HG03196 (cell line): Measurements from ENCODE around the gene PTPN2.

Experiments used
- ATAC-seq: cut with Tn5 transposase; IDR thresholded peaks from one replicate; pipeline ENCODE4 v1.9.1; 2021; ENCODE audit not compliant: unreplicated experiment

The PTPN2 gene

DNA sequence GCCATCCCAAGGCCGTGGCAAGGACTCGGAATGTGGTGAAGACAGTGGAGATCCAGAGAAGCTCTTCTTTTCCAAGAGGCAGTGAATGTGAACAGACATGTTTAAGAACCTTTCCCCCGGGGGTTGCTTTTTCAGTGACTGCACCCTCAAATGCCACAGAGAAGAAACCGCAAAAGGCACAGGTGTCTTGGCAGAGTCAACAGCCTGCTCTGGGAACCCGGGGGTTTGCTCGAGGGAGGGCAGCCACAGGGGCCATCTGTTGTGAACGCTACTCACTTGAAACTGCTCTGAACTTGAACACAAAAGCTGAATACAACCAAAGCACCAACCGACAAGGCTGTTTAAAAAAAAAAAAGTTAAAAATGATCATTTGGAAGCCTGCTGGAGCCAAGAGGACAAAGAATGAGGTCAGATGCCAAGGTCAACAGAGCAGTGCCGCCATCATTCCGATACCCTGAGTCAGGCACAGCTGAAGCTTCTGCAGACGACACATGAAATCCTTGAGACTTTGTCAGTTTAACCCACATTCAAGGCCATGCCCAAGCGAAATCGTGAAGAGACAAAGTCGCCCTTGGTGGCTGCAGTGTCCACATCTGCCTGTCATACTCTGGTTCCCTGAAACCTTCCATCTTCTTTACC, 133.8 kb downstream of the PTPN2 start:
- no peak for ATAC-seq

DNA sequence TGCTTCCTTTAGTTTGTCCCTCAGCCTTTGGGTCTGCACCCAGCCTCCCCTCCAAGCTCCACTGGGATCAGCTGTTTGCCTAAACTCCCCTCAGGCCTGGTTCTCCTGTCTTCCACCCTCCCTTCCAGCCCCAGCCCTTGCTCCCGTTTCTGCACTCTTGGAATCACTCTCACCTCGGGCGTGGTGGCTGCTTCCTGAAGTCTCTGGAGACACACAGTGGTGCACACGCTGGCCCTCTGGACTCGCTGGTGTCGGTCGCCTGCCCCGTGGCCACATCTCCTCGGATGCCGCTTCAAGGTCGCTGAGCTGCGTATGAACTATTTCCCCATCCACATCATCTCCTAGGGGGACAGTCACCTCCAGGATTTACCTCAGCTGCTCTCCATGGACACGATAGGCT, 134.9 kb downstream of the PTPN2 start:
- ATAC-seq = no peak

DNA sequence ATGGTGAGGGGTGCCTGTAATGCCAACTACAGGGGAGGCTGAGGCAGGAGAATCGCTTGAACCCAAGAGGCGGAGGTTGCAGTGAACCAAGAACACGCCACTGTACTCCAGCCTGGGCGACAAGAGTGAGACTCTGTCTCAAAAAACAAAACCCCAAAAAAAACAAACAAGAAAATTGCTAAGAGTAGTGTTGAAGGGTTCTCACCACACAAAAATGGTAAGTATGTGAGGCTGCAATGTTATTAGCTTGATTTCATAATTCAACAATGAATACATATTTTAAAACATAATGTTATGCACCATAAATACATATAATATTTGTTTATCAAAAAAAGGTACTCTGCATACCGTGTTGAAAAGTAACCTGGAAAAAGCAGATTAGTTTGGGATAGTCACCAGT, 135.4 kb downstream of the PTPN2 start:
- ATAC-seq = no peak

DNA sequence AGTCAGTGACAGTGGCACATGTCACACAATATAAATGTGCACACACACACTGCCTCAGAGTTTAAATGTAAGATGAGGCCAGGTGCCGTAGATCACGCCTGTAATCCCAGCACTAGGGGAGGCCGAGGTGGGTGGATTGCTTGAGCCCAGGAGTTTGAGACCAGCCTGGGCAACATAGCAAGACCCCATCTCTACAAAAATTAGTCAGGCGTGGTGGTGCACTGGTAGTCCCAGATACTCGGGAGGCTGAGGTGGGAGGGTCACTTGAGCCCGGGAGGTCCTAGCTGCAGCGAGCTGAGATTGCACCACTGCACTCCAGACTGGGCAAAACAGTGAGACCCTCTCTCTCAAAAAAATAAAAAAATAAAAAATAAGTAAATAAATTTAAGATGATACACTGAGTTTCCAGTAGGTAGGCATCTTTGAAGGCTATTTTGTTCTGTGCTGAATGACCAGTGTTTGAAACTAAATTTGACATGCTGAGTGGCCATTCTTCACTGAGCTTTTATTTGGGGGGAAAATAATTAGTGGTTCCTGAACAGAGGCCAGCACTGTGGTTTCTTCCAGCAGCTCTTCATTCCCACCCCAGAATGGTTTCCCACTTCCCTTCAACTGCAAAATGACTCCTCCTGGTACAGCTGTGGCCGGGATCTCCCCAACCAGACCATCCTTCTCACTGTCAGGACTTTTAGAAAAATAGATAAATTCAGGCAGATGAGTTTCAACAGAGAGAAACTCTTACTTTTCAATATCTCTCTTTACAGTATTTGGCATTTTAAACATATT, 136.3 kb downstream of the PTPN2 start:
- no peak for ATAC-seq

DNA sequence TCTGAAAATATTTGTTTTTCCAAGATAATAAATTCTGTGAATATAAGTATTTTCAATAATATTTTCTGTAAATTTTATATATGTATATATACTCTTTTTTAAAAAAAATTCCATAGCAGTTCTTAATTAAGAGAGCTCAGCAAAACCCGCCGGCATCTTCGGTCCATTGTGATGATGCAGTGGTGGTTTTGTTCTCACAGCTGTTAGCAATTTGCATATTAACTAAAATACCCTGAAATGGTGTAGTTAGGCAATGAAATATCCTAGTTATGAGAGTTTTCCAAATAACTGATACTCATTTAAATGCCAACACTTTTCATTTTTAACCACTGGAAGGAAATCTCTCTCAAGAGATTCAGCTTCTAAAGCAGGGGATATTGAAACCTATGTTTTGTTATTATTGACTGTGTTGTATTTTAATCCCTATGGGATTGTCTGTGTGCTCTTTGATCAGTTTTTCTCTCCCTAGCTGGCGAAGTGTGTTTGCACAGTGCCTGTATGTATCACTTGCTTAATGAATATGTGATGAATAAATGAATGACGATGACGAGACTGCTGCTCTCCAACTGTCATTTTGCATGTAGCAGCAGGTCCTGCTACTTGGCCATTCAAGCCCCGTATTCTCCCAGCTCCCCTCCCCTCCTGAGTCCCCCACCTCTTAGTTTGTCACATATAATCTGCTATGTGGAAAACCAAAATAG, 138.8 kb downstream of the PTPN2 start:
- no peak for ATAC-seq

DNA sequence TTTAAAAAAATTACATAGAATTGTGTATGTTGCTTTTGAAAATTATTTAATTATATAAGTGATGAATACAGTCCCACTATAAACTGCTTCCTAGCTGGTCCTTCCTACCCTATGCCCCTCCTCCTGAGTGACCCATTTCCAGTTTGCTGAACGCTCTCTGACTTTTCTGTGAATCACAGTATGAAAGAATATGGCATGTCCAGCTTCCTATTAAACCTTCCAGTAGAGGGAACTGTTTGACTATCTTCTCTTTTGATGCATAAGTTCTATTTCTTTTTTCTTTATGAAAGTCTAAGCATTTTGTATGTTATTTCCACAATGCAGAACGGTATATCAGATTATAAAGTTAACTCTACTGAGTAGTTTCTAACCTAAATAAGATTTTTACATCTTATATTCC, 139.9 kb downstream of the PTPN2 start:
- no peak for ATAC-seq

DNA sequence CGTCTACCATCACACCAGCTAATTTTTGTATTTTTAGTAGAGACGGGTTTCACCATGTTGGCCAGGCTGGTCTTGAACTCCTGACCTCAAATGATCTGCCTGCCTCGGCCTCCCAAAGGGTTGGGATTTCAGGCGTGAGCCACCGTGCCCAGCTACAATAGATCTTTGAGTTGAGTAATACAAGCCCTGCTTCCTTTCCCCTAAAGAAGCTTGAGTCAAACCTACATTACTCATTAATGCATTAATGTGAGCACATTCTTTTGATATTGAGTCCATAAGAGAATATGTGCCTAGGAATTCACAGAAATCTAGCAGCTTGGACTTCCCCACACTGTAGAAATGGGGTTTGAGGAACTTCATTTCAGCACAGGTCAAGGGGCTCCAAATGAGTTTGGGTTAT, 141.6 kb downstream of the PTPN2 start:
- no peak for ATAC-seq
